Loucy (cell line): ENCODE results near the gene SPOCK3.

Experiments
- CTCF ChIP-seq: fragments of 200-600 bp; sonication (generic); conservative IDR thresholded peaks from 2 replicates; pipeline ENCODE4 v1.5.1; 2014; ENCODE audit warnings: mild to moderate bottlenecking, antibody characterized with exemption, low read length
- EZH2phosphoT487 ChIP-seq: fragments of 200-600 bp; IDR thresholded peaks from 2 replicates; pipeline ENCODE4 v1.6.1; 2018; ENCODE audit warnings: antibody characterized with exemption, mild to moderate bottlenecking, moderate library complexity, borderline replicate concordance

GRCh38 chr4:167221084-167221483, 13.2 kb downstream of the SPOCK3 start:
- TF ChIP-seq CTCF, result no peak
- no peak for TF ChIP-seq EZH2phosphoT487
